Measurements from ENCODE around the gene STK24.

DNA sequence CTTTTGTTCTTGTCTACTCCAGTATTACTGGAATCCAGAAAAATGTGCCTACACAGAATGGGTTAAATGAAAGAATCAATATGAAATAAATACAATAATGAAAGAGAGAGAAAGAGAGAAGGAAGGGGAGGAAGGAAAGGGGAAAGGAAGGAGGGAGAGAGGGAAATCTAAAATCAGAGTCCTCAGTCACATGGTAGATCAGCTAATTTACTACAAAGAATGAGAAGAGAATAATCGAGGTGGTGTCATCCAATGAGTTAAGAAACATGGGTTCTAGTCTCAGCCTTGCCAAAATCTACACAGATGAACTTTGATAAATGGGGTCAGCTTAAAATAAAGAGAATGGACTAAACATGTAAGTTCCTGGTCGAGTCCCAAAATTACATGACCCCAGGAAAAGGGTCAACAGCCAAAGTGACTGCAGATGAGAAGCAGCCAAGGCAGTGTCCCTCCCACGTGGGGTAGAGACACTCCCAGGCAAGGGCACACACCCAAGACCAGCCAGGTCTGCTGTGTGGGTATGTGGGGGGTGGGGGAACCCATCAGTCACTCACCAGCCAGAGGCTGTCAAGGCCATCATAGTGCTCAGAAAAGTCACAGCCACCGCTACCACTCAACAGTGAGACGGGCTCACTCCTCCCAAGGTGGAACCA lies 103.6 kb downstream of the STK24 start:
- TF ChIP-seq, protein P1, sequence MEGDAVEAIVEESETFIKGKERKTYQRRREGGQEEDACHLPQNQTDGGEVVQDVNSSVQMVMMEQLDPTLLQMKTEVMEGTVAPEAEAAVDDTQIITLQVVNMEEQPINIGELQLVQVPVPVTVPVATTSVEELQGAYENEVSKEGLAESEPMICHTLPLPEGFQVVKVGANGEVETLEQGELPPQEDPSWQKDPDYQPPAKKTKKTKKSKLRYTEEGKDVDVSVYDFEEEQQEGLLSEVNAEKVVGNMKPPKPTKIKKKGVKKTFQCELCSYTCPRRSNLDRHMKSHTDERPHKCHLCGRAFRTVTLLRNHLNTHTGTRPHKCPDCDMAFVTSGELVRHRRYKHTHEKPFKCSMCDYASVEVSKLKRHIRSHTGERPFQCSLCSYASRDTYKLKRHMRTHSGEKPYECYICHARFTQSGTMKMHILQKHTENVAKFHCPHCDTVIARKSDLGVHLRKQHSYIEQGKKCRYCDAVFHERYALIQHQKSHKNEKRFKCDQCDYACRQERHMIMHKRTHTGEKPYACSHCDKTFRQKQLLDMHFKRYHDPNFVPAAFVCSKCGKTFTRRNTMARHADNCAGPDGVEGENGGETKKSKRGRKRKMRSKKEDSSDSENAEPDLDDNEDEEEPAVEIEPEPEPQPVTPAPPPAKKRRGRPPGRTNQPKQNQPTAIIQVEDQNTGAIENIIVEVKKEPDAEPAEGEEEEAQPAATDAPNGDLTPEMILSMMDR (conservative IDR thresholded peaks at IDR 0.05; ENCODE audit: low read length) = no peak
- no peak for TF ChIP-seq EZH2phosphoT487 (IDR thresholded peaks at IDR 0.05; ENCODE audit: borderline replicate concordance, low read depth, low read length)

Data from OCI-LY7 (cell line).